Panc1 (cell line): ENCODE data around the gene ZFAND3. TPM values are rescaled to one million over a fixed set of nuclear protein-coding genes. Genes with fewer than 3 reads are reported as not detected.

Experiments
- ATAC-seq: fragments of 200-7000 bp; cut with Tn5 transposase; 2 replicates; pipeline ENCODE4 v1.9.1; 2020; ENCODE audit warnings: mild to moderate bottlenecking, moderate library complexity
- BruUV-seq: library from RNA; stranded (reverse); fragments of 400-500 nt; replicated peaks from 2 replicates; lab custom pipeline; 2021; lab: Mats Ljungman, UMichigan
- CTCF ChIA-PET: fragments of 300-600 bp; sonication (Branson Sonifier 250); formaldehyde crosslinking; loops from one replicate; lab custom pipeline; 2022; ENCODE audit warnings: antibody characterized with exemption; lab: Charles Lee
- POLR2A ChIA-PET: fragments of 300-600 bp; sonication (Branson Sonifier 250); formaldehyde crosslinking; loops from one replicate; lab custom pipeline; 2022; ENCODE audit warnings: antibody characterized with exemption; lab: Charles Lee
- DNase-seq: peaks from one replicate; pipeline ENCODE4 v3.0.0-alpha.2; 2010; ENCODE audit warnings: low read depth, low spot score
- H3K27ac ChIP-seq: 2 replicates; pipeline ENCODE4 v1.5.1; 2011; ENCODE audit warnings: mild to moderate bottlenecking, low read length, inconsistent platforms
- H3K27me3 ChIP-seq: fragments of 200-500 bp; sonication (Bioruptor generic); 2 replicates; pipeline ENCODE4 v1.6.0; 2014; ENCODE audit warnings: low read length, inconsistent platforms; ENCODE audit not compliant: control insufficient read depth, insufficient read depth
- H3K36me3 ChIP-seq: fragments of 200-500 bp; sonication (Bioruptor generic); 2 replicates; pipeline ENCODE4 v1.5.1; 2014; ENCODE audit warnings: inconsistent platforms, mild to moderate bottlenecking, low read length, moderate library complexity; ENCODE audit not compliant: control insufficient read depth, insufficient read depth
- H3K4me1 ChIP-seq: 2 replicates; pipeline ENCODE4 v1.5.1; 2011; ENCODE audit warnings: inconsistent platforms, mild to moderate bottlenecking, low read length, moderate library complexity; ENCODE audit not compliant: control insufficient read depth, insufficient read depth
- H3K4me3 ChIP-seq, 2 experiments: 2 replicates each; pipeline ENCODE4 v1.5.1; 2011 to 2012; ENCODE audit warnings: low read depth in 2 of 2, low read length in 2 of 2, mild to moderate bottlenecking in 2 of 2, inconsistent platforms in 1 of 2, moderate library complexity in 1 of 2
- H3K9me3 ChIP-seq: fragments of 200-500 bp; sonication (Bioruptor generic); 2 replicates; pipeline ENCODE4 v1.5.1; 2014; ENCODE audit warnings: low read depth, mild to moderate bottlenecking, inconsistent platforms, low read length, moderate library complexity; ENCODE audit not compliant: control insufficient read depth, insufficient read depth
- POLR2AphosphoS5 ChIP-seq: IDR thresholded peaks from 2 replicates; pipeline ENCODE4 v1.6.1; 2012; ENCODE audit warnings: mild to moderate bottlenecking, low read depth, low read length, moderate library complexity
- REST ChIP-seq, 2 experiments: IDR thresholded peaks; 2 replicates each; pipeline ENCODE4 v1.6.1; 2011 to 2012; ENCODE audit warnings: low read depth in 2 of 2, control low read depth in 1 of 2, low read length in 1 of 2, mild to moderate bottlenecking in 1 of 2, moderate library complexity in 1 of 2; ENCODE audit not compliant: insufficient read depth in 1 of 2
- SIN3A ChIP-seq: IDR thresholded peaks from 2 replicates; pipeline ENCODE4 v1.6.1; 2012; ENCODE audit warnings: low read depth, mild to moderate bottlenecking, low read length, moderate library complexity, borderline replicate concordance; ENCODE audit not compliant: insufficient read depth
- TCF7L2 ChIP-seq: IDR thresholded peaks from 2 replicates; pipeline ENCODE4 v1.6.1; 2011; ENCODE audit warnings: mild to moderate bottlenecking, low read depth, low read length, inconsistent platforms
- in situ Hi-C: cut with HindIII; loops from 2 replicates; pipeline ENCODE4 v1.10.0; 2016; ENCODE audit warnings: low sequenced_read_pairs, low pct_unique_long_range_greater_than_20kb
- intact Hi-C: fragments of 100-400 bp; cut with micrococcal nuclease; formaldehyde crosslinking; loops from one replicate; pipeline ENCODE4 v1.10.0; 2022; ENCODE audit not compliant: unreplicated experiment
- total RNA-seq: library from RNA; stranded (reverse); gene quantifications from one replicate; pipeline ENCODE4 v1.2.1, GENCODE V29; 2021; ENCODE audit not compliant: unreplicated experiment
- TF ChIP-seq, protein P1 (sequence below): fragments of 450-650 bp; IDR thresholded peaks from 2 replicates; pipeline ENCODE4 v1.5.1; 2017; ENCODE audit warnings: mild to moderate bottlenecking

The ZFAND3 gene
- total RNA-seq, 1 experiment from 2014 or later: 95.9 TPM

DNA sequence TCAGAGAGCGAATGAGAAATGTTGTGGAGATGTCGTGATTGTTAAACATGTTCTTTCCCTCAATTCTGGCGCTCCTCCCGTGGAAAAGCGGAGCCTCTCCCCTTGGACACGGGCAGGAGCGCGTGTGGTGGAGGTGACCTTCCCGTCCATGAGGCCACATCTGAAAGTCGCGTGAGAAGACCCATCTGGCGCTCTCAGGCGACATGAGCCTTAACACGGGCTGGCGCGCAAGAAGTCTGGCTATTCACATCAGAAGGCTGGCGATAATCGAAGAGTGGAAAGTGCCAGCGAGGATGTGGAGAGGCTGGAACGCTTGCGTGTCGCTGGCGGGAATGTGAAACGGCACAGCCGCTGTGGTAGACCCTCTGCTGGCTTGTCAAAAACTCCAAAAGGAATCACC, 341.3 kb downstream of the ZFAND3 start:
- ChIA-PET POLR2A (no interaction called here), CTCF (no interaction called here)
- Histone ChIP-seq H3K27me3 (no peaks in the 10 kb centered on the region), H3K9me3 (no peaks in the 10 kb centered on the region), H3K36me3 (no peaks in the 10 kb centered on the region), H3K4me3 (no peak overlapping the region), H3K27ac (no peak overlapping the region), H3K4me1 (peaks cover 4% of the 10 kb centered on the region)
- in situ Hi-C loops (no loop called here), intact Hi-C loops (no loop called here)
- ATAC-seq (no peak), DNase-seq (no peak)
- BruUV-seq: no TSS peak
- TF ChIP-seq SIN3A (no peak), TCF7L2 (no peak), POLR2AphosphoS5 (no peak), REST (IDR thresholded peaks at IDR 0.05; ENCODE audit: insufficient read depth in 1 of 2, low read depth in 2 of 2, low read length in 1 of 2) (no peak)
- TF ChIP-seq, protein P1, sequence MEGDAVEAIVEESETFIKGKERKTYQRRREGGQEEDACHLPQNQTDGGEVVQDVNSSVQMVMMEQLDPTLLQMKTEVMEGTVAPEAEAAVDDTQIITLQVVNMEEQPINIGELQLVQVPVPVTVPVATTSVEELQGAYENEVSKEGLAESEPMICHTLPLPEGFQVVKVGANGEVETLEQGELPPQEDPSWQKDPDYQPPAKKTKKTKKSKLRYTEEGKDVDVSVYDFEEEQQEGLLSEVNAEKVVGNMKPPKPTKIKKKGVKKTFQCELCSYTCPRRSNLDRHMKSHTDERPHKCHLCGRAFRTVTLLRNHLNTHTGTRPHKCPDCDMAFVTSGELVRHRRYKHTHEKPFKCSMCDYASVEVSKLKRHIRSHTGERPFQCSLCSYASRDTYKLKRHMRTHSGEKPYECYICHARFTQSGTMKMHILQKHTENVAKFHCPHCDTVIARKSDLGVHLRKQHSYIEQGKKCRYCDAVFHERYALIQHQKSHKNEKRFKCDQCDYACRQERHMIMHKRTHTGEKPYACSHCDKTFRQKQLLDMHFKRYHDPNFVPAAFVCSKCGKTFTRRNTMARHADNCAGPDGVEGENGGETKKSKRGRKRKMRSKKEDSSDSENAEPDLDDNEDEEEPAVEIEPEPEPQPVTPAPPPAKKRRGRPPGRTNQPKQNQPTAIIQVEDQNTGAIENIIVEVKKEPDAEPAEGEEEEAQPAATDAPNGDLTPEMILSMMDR: no peak

DNA sequence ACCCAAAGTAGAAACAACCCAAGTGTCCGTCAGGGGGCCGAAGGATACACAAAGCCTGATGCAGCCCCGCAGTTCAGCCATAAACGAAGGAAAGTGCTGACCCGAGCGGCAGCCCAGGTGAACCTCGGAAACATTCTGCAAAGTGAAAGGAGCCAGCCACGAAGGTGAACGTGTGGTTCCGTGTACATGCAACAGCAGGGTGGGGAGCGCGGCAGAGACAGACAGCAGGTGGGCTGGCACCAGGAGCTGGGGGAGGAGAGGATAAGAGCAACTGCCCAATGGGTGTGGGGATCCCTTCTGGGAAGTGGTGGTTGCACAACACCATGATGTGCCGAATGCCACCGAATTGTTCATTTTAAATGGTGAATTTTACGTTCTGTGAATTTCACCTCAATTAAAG, 341.8 kb downstream of the ZFAND3 start:
- TF ChIP-seq SIN3A: no peak
- TF ChIP-seq, protein P1: no peak
- no peak for TF ChIP-seq REST (IDR thresholded peaks at IDR 0.05; ENCODE audit: insufficient read depth in 1 of 2, low read depth in 2 of 2, low read length in 1 of 2)
- TF ChIP-seq POLR2AphosphoS5: no peak
- no peak for TF ChIP-seq TCF7L2
- no peak for DNase-seq
- peaks cover 4% of the 10 kb centered on the region for H3K4me1 ChIP-seq
- BruUV-seq: no TSS peak
- no peaks in the 10 kb centered on the region for H3K27me3 ChIP-seq
- H3K9me3 ChIP-seq: no peaks in the 10 kb centered on the region
- no peak overlapping the region for H3K27ac ChIP-seq
- in situ Hi-C loops: no loop called here
- ChIA-PET POLR2A (no interaction called here), CTCF (no interaction called here)
- H3K4me3 ChIP-seq: no peak overlapping the region
- intact Hi-C loops: no loop called here
- no peak for ATAC-seq
- no peaks in the 10 kb centered on the region for H3K36me3 ChIP-seq
